ENCODE data around the gene ARHGAP31. TPM values are rescaled to one million over a fixed set of nuclear protein-coding genes. Genes with fewer than 3 reads are reported as not detected.
"Not testable (repeated sequence)": the region's sequence is repeated elsewhere in the genome, so short reads cannot be mapped to it uniquely, and the experiment has no call there.

ARHGAP31 gene
- polyA plus RNA-seq, 4 donors, result 11.1 to 15.3 (median 12.7) TPM

GRCh38 chr3:119315600-119316312 lies 21.6 kb downstream of the ARHGAP31 start:
- DNase-seq (ENCODE audit: low read depth in 4 of 4, low spot score in 3 of 4), result no peak

DNA sequence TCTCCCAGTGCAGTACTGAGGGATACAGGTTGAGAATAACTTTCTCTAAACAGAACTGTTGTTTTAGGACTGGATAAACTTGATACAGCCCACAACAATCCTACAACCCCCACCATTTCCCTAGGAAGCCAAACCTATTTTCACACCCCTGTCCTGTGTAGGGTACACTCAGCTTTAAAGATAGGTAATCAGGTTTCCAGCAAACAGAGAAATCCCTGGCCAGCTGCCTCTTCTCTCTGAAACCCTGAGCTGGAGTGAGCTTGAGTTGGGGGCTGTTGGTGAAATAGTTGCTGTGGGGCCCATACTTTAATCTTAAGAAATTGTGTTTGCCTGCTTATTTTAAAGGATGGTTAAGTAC lies 22.1 kb downstream of the ARHGAP31 start:
- no peak for DNase-seq (ENCODE audit: low read depth in 4 of 4, low spot score in 3 of 4)

DNA sequence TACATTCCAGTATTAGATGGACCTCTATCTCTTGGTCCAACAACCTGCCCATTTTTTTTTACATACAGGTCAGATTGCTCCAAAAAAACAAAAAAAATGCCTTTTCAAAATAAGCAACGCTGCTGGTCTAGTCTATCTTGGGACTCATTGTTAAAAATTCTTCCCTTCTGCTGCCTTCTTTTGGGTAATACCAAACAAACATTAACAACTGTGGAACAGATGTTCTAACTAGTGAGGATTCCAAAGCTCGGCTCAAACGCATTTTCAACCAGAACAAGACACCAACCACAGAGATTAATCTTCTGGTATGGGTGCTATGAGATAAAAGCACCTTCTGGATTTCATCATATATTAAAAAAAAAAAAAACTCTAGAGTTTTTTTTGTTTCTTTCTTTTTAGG lies 24.7 kb downstream of the ARHGAP31 start:
- no peak for DNase-seq (ENCODE audit: low read depth in 4 of 4, low spot score in 3 of 4)

GRCh38 chr3:119319311-119319710 lies 25.1 kb downstream of the ARHGAP31 start:
- DNase-seq (ENCODE audit: low read depth in 4 of 4, low spot score in 3 of 4), result no peak

- DNase-seq (ENCODE audit: low read depth in 4 of 4, low spot score in 3 of 4), result not testable (repeated sequence)
These were observed 26.6 kb downstream of the ARHGAP31 start for GRCh38 chr3:119320785-119321184.

DNA sequence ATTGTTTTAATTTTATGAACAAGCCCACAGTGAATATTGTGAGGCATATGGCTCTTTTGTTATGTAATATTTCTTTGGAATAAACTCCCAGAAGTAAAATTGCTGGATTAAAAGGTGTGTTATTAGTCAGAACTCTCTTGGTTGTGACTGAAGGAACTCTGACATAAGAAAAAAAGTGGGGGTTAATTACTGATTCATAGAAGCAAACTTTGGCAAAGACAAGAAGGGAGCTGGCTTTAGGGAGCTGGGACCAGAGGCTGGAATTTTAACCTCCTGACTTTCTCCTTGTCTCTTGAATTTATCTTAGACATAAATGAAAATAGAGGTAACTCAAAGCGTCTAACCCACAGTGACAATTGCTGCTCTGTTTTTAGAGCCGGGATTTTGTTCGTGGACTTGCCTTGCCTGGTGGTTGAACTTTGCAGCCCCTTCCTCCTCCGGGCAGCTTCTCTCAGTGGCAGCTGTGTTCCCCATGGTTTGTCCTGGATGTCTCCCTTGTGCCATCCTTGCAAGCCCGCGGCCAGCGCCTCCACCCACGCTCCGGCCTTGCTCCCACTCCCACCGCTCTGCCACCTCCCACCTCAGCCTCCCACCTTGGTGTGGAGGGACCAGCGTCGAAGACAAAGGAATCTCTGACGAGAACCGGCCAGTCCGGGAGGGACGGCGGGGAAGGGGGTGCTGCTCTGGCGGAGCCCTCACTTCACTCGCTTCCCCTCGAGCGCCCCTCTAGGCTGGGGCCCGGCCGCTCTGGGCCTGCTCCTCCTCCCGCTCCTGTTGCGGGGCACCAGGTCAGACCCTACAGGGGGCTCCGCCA lies 28.0 kb downstream of the ARHGAP31 start:
- peak in 1 of 4 donors; percentile 60 for DNase-seq (ENCODE audit: low read depth in 4 of 4, low spot score in 3 of 4)

DNA sequence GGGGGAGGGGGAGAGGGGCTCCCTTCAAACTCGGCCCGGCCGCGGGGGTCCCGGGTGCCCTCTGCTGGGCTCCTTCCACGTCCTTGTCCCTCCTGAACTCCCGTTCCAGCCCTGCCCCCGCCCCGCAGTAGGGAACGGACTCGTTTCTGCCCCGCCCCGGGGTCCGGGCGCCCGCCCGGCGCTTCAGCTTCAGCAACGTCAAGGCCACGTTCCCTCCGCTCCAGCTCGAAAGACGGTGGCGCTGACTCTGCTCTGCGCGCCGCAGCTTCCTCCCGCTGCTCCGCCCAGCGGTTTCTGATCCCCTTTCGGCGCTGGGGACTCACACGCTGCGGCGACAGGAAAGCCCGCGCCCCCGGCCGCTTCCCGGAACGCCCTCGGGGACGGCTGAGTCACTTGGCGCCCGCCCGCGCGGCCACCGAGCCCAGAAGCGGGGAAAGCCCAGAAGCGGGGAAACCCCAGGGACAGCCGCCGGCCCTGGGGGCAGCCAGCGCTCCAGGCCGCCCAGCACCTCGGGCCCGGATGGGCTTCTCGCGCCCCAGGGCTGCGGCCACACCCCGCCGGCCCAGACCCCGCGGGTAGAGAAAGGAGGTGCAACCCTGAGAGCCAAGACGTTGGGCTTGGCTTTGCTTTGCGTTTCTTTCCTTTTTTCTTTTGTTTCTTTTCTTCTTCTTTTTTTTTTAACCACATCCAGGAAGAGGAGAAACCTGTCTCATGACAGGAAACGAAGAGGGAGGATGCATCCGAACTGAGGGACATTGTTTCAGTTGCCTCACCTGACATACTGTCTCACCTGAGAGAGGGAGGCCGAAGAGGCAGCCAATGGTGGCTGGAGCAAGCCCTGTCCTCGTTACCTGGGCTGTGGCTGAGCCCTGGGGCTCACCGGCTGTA lies 28.9 kb downstream of the ARHGAP31 start:
- peak; percentile 69 to 76 (median 71) for DNase-seq (ENCODE audit: low read depth in 4 of 4, low spot score in 3 of 4)

GRCh38 chr3:119323723-119324085 lies 29.5 kb downstream of the ARHGAP31 start:
- no peak for DNase-seq (ENCODE audit: low read depth in 4 of 4, low spot score in 3 of 4)

DNA sequence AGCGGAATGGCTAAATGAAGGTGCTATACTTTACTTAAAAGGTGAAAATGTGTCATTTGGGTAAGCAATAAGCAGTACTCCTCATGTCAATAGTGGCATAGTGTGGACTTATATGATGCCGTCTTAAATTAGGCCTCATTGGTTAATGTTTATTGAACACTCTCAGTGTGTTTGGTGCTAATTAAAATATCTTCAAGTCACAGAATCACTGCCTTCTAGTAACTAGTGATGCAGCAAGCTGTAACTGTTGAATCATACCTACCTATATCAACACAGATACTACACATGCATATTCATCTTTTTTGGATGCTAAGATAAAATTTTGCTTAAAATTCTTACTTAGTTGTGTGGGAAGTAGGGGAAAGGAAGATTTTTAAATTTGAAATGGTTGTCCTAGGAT lies 30.7 kb downstream of the ARHGAP31 start:
- no peak for DNase-seq (ENCODE audit: low read depth in 4 of 4, low spot score in 3 of 4)

DNA sequence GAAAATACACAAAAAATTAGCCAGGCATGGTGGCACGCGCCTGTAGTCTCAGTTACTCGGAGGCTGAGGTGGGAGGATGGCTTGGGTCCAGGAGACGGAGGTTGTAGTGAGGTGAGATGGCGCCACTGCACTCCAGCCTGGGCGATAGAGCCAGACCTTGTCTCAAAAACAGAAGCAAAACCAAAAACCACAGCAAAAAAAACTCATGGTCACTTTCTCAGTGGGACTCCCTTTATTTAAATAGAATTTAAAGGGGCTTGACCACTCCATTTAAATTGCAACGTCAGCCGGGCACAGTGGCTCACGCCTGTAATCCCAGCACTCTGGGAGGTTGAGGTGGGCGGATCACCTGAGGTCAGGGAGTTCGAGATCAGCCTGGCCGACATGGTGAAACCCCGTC lies 32.8 kb downstream of the ARHGAP31 start:
- no peak for DNase-seq (ENCODE audit: low read depth in 4 of 4, low spot score in 3 of 4)

- DNase-seq (ENCODE audit: low read depth in 4 of 4, low spot score in 3 of 4), result no peak
These were observed 35.4 kb downstream of the ARHGAP31 start for GRCh38 chr3:119329551-119329950.

DNA sequence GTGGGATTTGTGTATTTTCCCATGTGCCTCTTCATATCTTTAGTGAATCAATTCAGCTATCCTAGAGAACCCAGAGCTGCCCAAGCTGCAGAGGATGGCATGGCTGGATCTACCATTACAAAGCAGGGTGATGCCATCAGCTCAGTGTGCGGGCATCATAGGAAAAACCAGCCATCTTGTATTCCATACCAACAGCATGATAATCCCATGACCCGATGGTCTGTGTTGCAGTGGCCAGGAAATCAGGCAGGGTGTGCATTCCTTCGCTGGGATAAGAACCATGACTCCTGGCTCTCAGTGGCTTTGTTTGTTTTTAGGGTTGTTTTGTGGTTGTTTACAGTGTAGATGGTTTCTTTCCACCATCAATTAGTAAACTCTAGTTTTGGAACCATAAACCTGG lies 36.0 kb downstream of the ARHGAP31 start:
- DNase-seq (ENCODE audit: low read depth in 4 of 4, low spot score in 3 of 4), result no peak

DNA sequence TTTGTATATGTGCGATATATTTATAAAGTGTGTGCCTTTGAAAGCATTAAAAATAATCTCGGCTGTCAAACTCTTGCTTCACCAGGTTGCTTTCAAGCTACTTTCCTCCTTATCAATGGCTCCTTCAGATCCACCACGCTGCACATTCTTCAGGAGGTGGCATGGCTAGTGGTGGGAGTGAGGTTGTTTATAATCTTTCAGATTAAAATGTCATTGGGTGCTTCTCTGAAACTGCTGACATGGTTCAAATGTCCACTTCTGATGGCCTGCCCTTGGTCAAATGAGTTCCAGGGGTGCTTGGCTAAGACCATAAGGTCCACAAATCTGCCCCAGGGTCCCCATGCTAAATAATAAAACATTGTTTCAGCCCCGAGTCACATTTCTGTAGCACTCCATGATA lies 36.7 kb downstream of the ARHGAP31 start:
- no peak for DNase-seq (ENCODE audit: low read depth in 4 of 4, low spot score in 3 of 4)

GRCh38 chr3:119331661-119332060 lies 37.5 kb downstream of the ARHGAP31 start:
- no peak for DNase-seq (ENCODE audit: low read depth in 4 of 4, low spot score in 3 of 4)

- no peak for DNase-seq (ENCODE audit: low read depth in 4 of 4, low spot score in 3 of 4)
These were observed 39.8 kb downstream of the ARHGAP31 start for GRCh38 chr3:119333773-119334509.

DNA sequence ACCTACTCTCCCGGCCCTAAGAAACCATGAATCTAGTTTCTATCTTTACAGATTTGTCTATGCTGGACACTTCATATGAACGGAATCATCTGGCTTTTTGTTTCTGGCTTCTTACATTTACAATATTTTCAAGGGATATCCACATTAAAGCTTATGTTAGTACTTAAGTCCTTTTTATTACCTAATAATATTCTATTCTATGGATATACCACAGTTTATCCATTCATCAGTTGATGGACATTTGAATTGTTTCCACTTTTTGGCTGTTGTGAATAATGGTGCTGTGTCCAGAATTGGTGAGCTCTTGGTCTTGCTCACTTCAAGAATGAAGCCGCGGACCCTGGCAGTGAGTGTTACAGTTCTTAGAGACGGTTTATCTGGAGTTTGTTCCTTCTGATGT lies 42.6 kb downstream of the ARHGAP31 start:
- no peak for DNase-seq (ENCODE audit: low read depth in 4 of 4, low spot score in 3 of 4)

DNA sequence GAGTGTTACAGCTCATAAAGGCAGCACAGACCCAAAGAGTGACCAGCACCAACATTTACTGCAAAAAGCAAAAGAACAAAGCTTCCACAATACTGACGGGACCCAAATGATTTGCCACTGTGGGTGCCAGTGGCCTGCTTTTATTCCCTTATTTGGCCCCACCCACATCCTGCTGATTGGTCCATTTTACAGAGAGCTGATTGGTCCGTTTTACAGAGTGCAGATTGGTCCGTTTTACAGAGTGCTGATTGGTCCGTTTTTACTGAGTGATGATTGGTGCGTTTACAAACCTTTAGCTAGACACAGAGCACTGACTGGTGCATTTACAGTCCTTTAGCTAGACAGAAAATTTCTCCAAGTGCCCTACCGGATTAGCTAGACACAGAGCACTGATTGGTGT lies 43.2 kb downstream of the ARHGAP31 start:
- not testable (repeated sequence) for DNase-seq (ENCODE audit: low read depth in 4 of 4, low spot score in 3 of 4)

DNA sequence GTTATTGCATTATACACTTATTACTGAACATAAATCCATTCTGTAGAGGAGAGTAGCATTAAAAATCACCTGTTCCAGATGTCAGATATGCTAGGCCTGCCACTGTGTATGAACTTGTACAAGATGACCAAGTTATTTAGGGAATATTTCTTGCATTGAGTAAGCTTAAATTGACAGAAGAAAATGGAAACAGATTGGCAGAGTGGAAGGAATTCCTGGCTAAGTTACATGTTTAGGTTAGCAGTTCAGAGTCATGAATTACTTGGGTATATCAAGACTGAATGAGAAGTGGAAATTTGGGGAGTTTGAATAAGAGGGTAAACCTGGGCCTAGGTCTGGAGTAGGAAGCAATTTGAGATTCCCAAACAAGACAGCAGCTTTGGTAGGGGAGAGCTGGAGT lies 44.6 kb downstream of the ARHGAP31 start:
- DNase-seq (ENCODE audit: low read depth in 4 of 4, low spot score in 3 of 4), result no peak

DNA sequence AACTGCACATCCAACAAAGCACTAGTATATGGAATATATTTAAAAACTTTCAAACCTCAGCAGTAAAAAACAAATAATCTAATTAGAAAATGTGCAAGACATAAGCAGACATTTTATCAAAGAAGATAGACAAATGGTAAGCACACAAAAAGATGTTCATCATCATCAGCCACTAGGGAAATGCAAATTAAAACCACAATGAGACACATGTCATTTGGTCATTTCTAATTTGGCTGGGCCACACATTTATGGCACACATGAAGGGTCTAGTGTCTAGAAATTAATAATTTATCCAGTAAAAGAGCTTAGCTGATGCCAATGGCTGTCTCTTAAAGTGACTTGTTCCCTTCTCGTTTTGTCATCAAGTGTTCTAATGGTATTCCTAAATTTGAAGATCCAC lies 45.8 kb downstream of the ARHGAP31 start:
- no peak for DNase-seq (ENCODE audit: low read depth in 4 of 4, low spot score in 3 of 4)

- no peak for DNase-seq (ENCODE audit: low read depth in 4 of 4, low spot score in 3 of 4)
These were observed 46.3 kb downstream of the ARHGAP31 start for GRCh38 chr3:119340446-119340845.

- no peak for DNase-seq (ENCODE audit: low read depth in 4 of 4, low spot score in 3 of 4)
These were observed 48.0 kb downstream of the ARHGAP31 start for GRCh38 chr3:119342176-119342575.
